ENCODE measurements around the gene TSPAN33. TPM values are rescaled to one million over a fixed set of nuclear protein-coding genes. Genes with fewer than 3 reads are reported as not detected.
"Not testable (repeated sequence)": the region's sequence is repeated elsewhere in the genome, so short reads cannot be mapped to it uniquely, and the experiment has no call there.

Gene TSPAN33
- total RNA-seq, 1 experiment from 2014 or later, result 1.6 TPM

DNA sequence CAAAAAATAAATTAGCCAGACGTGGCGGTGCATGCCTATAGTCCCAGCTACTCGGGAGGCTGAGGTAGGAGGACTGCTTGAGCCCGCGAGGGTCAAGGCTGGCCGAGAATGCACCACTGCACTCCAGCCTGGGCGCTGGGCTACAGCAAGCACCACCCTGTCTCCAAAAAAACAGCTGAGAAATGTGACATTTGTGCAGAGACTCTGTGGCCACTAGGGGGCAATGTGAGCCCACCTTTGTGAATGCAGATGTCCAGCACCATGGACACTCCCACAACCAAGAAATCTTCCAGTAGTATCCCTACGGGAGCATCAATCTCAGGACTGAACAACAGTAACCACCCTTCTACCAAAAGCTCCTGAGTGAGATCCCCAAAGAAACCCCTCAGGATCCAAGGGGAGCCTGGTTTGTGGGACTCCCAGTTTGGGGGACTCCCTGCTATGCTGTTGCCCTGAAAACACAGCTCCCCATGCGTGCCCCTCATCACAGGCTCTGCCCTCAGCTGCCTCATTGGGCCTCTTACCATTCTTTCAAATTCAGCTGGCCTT is 74.1 kb downstream of the TSPAN33 start:
- no peak for TF ChIP-seq EZH2 (IDR thresholded peaks at IDR 0.05; ENCODE audit: borderline replicate concordance, low read depth, low read length, poor library complexity, severe bottlenecking)
- TF ChIP-seq, protein P1, sequence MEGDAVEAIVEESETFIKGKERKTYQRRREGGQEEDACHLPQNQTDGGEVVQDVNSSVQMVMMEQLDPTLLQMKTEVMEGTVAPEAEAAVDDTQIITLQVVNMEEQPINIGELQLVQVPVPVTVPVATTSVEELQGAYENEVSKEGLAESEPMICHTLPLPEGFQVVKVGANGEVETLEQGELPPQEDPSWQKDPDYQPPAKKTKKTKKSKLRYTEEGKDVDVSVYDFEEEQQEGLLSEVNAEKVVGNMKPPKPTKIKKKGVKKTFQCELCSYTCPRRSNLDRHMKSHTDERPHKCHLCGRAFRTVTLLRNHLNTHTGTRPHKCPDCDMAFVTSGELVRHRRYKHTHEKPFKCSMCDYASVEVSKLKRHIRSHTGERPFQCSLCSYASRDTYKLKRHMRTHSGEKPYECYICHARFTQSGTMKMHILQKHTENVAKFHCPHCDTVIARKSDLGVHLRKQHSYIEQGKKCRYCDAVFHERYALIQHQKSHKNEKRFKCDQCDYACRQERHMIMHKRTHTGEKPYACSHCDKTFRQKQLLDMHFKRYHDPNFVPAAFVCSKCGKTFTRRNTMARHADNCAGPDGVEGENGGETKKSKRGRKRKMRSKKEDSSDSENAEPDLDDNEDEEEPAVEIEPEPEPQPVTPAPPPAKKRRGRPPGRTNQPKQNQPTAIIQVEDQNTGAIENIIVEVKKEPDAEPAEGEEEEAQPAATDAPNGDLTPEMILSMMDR (conservative IDR thresholded peaks at IDR 0.05; ENCODE audit: low read depth, low read length), result peak; percentile 90
- H3K27me3 ChIP-seq (replicated peaks; ENCODE audit: insufficient read depth, low read depth, low read length, poor library complexity), result no peaks in the 10 kb centered on the region
- peak; percentile 91 for DNase-seq (ENCODE audit: low spot score)

GRCh38 chr7:129219166-129219565 is 74.7 kb downstream of the TSPAN33 start:
- ChIA-PET POLR2A (ENCODE audit: low non-redundant PET) (interaction anchor here (0.8 kb wide), 1 partner anchor 153 kb away, joined by 5 read pairs; no protein-coding TSS in a partner anchor), CTCF (interaction anchor here (0.9 to 2.8 kb wide), 9 partner anchors 51 to 792 kb away, joined by 3 to 16 read pairs (median 6); no protein-coding TSS in a partner anchor)
- H3K9me3 ChIP-seq (ENCODE audit: low read depth, low read length, poor library complexity, severe bottlenecking); H3K36me3 ChIP-seq (ENCODE audit: insufficient read depth, low read length, poor library complexity, severe bottlenecking); BruUV-seq (replicated peaks); H3K27ac ChIP-seq (ENCODE audit: low read depth, low read length, poor library complexity, severe bottlenecking); DNase-seq (ENCODE audit: low spot score); H3K27me3 ChIP-seq (replicated peaks; ENCODE audit: insufficient read depth, low read depth, low read length, poor library complexity); H3K4me3 ChIP-seq (ENCODE audit: low read depth, low read length, poor library complexity, severe bottlenecking); H3K4me1 ChIP-seq (ENCODE audit: insufficient read depth, low read length, poor library complexity, severe bottlenecking): not testable (repeated sequence)
- intact Hi-C loops (cut with micrococcal nuclease; ENCODE audit: unreplicated experiment), result loop anchor here (2.0 to 10.0 kb wide), 3 partner anchors 158 to 616 kb away; no protein-coding TSS in a partner anchor

More for the DNA sequence above, 74.1 kb downstream of the TSPAN33 start:
- H3K27ac ChIP-seq (ENCODE audit: low read depth, low read length, poor library complexity, severe bottlenecking), result no peak overlapping the region
- no peak overlapping the region for H3K4me3 ChIP-seq (ENCODE audit: low read depth, low read length, poor library complexity, severe bottlenecking)
- intact Hi-C loops (cut with micrococcal nuclease; ENCODE audit: unreplicated experiment), result loop anchor here (1.0 to 10.0 kb wide), 6 partner anchors 53 to 616 kb away; no protein-coding TSS in a partner anchor
- H3K36me3 ChIP-seq (ENCODE audit: insufficient read depth, low read length, poor library complexity, severe bottlenecking), result no peaks in the 10 kb centered on the region
- CTCF ChIA-PET, result interaction anchor here (0.7 to 2.8 kb wide), 11 partner anchors 52 to 792 kb away, joined by 3 to 16 read pairs (median 5); no protein-coding TSS in a partner anchor
- POLR2A ChIA-PET (ENCODE audit: low non-redundant PET), result interaction anchor here (0.8 kb wide), 1 partner anchor 152 kb away, joined by 5 read pairs; no protein-coding TSS in a partner anchor
- H3K9me3 ChIP-seq (ENCODE audit: low read depth, low read length, poor library complexity, severe bottlenecking), result no peaks in the 10 kb centered on the region
- no TSS peak for BruUV-seq (replicated peaks)
- peaks cover 3% of the 10 kb centered on the region for H3K4me1 ChIP-seq (ENCODE audit: insufficient read depth, low read length, poor library complexity, severe bottlenecking)

Other genes with a start within 250 kb of the TSPAN33 start
- not detected in 2 replicates for gene KCP, start 234.0 kb upstream of the TSPAN33 start, total RNA-seq (2021)
- gene IRF5, start 206.8 kb upstream of the TSPAN33 start, total RNA-seq (2021), result not detected in 2 replicates
- gene TNPO3, start 89.6 kb upstream of the TSPAN33 start, total RNA-seq (2021), result 72.7 and 77.8 TPM in 2 replicates
- gene SMO, start 43.9 kb downstream of the TSPAN33 start, total RNA-seq (2021), result 40.3 and 40.8 TPM in 2 replicates
- 27.2 and 35.2 TPM in 2 replicates for gene AHCYL2, start 80.3 kb downstream of the TSPAN33 start, total RNA-seq (2021)